IMR-90 (cell line): ENCODE results near the gene ANXA2. TPM values are rescaled to one million over a fixed set of nuclear protein-coding genes. Genes with fewer than 3 reads are reported as not detected.

Experiments
- ATAC-seq: fragments of 200-7000 bp; cut with Tn5 transposase; 2 replicates; pipeline ENCODE4 v1.9.1; 2020; ENCODE audit warnings: low read depth, mild to moderate bottlenecking, moderate library complexity
- BruUV-seq: library from RNA; stranded (reverse); fragments of 400-500 nt; replicated peaks from 2 replicates; lab custom pipeline; 2021; lab: Mats Ljungman, UMichigan
- CTCF ChIA-PET: fragments of 300-600 bp; formaldehyde crosslinking; extraction: SDS; loops from one replicate; lab custom pipeline; 2021; ENCODE audit warnings: antibody characterized with exemption; lab: Yijun Ruan, JAX
- POLR2A ChIA-PET: fragments of 300-600 bp; sonication (Branson Sonifier 250); formaldehyde crosslinking; loops from one replicate; lab custom pipeline; 2022; ENCODE audit warnings: antibody characterized with exemption; ENCODE audit not compliant: unreplicated experiment; lab: Charles Lee
- DNase-seq: peaks from one replicate; pipeline ENCODE4 v3.0.0; 2013
- H2AFZ ChIP-seq: replicated peaks from 2 replicates; pipeline ENCODE3; 2013; ENCODE audit warnings: low read length, mild to moderate bottlenecking; ENCODE audit not compliant: poor library complexity
- H2AK5ac ChIP-seq: 2 replicates; pipeline ENCODE4 v1.6.1; 2013; ENCODE audit warnings: low read depth, low read length, inconsistent platforms
- H2AK9ac ChIP-seq: replicated peaks from 2 replicates; pipeline ENCODE3; 2013; ENCODE audit warnings: mild to moderate bottlenecking, low read depth, low read length, moderate library complexity; ENCODE audit not compliant: poor library complexity
- H2BK120ac ChIP-seq: 2 replicates; pipeline ENCODE4 v1.6.1; 2013; ENCODE audit warnings: low read depth, low read length, inconsistent platforms
- H2BK15ac ChIP-seq: 3 replicates; pipeline ENCODE4 v1.6.1; 2013; ENCODE audit warnings: low read depth, low read length, inconsistent platforms
- H2BK20ac ChIP-seq: 2 replicates; pipeline ENCODE4 v1.6.1; 2013; ENCODE audit warnings: low read depth, mild to moderate bottlenecking, inconsistent platforms, low read length, moderate library complexity
- H2BK5ac ChIP-seq: 2 replicates; pipeline ENCODE4 v1.6.1; 2013; ENCODE audit warnings: mild to moderate bottlenecking, low read depth, low read length, inconsistent platforms; ENCODE audit not compliant: poor library complexity, severe bottlenecking
- H3K14ac ChIP-seq: replicated peaks from 2 replicates; pipeline ENCODE4 v1.6.1; 2013; ENCODE audit warnings: low read depth, low read length, inconsistent platforms
- H3K18ac ChIP-seq: 2 replicates; pipeline ENCODE4 v1.6.1; 2013; ENCODE audit warnings: low read depth, low read length, control low read depth
- H3K23ac ChIP-seq: 2 replicates; pipeline ENCODE4 v1.6.1; 2013; ENCODE audit warnings: low read depth, low read length, inconsistent platforms
- H3K27ac ChIP-seq: 2 replicates; pipeline ENCODE4 v1.5.1; 2013; ENCODE audit warnings: mild to moderate bottlenecking, control low read depth, low read length; ENCODE audit not compliant: insufficient read depth
- H3K27me3 ChIP-seq: 2 replicates; pipeline ENCODE4 v1.6.1; 2013; ENCODE audit warnings: low read length; ENCODE audit not compliant: control insufficient read depth, insufficient read depth
- H3K36me3 ChIP-seq: 2 replicates; pipeline ENCODE4 v1.6.1; 2013; ENCODE audit warnings: low read length, mixed read lengths; ENCODE audit not compliant: control insufficient read depth, insufficient read depth
- H3K4ac ChIP-seq: 2 replicates; pipeline ENCODE4 v1.6.1; 2013; ENCODE audit warnings: low read depth, low read length, inconsistent platforms
- H3K4me1 ChIP-seq: 2 replicates; pipeline ENCODE4 v1.6.1; 2013; ENCODE audit warnings: low read length, mixed read lengths; ENCODE audit not compliant: control insufficient read depth, insufficient read depth
- H3K4me2 ChIP-seq: 2 replicates; pipeline ENCODE4 v1.6.1; 2013; ENCODE audit warnings: low read depth, mild to moderate bottlenecking, control low read depth, low read length, moderate library complexity
- H3K4me3 ChIP-seq: 2 replicates; pipeline ENCODE4 v1.5.1; 2013; ENCODE audit warnings: low read depth, mild to moderate bottlenecking, control low read depth, low read length, moderate library complexity; ENCODE audit not compliant: insufficient read depth
- H3K56ac ChIP-seq: 2 replicates; pipeline ENCODE4 v1.6.1; 2013; ENCODE audit warnings: low read length, inconsistent platforms; ENCODE audit not compliant: insufficient read depth; ENCODE audit errors: extremely low read depth
- H3K79me1 ChIP-seq, 2 experiments: 2 replicates each; pipeline ENCODE4 v1.6.1; 2013; ENCODE audit warnings: low read length in 2 of 2, inconsistent platforms in 1 of 2, low read depth in 1 of 2
- H3K9ac ChIP-seq: 2 replicates; pipeline ENCODE4 v1.6.1; 2013; ENCODE audit warnings: low read depth, low read length, control low read depth
- H3K9me1 ChIP-seq: 2 replicates; pipeline ENCODE4 v1.6.1; 2013; ENCODE audit warnings: low read length, inconsistent platforms; ENCODE audit not compliant: insufficient read depth
- H3K9me3 ChIP-seq: 2 replicates; pipeline ENCODE4 v1.6.1; 2013; ENCODE audit warnings: low read length; ENCODE audit not compliant: control insufficient read depth, insufficient read depth
- H4K20me1 ChIP-seq: 2 replicates; pipeline ENCODE4 v1.6.1; 2013; ENCODE audit warnings: low read length, inconsistent platforms; ENCODE audit not compliant: insufficient read depth
- H4K5ac ChIP-seq: 2 replicates; pipeline ENCODE4 v1.6.1; 2013; ENCODE audit warnings: mild to moderate bottlenecking, low read depth, low read length, control low read depth
- H4K8ac ChIP-seq, 2 experiments: 2 replicates each; pipeline ENCODE4 v1.6.1; 2013; ENCODE audit warnings: low read depth in 2 of 2, low read length in 2 of 2, control low read depth in 1 of 2, inconsistent platforms in 1 of 2
- H4K91ac ChIP-seq: 2 replicates; pipeline ENCODE4 v1.6.1; 2013; ENCODE audit warnings: low read depth, low read length, inconsistent platforms; ENCODE audit not compliant: insufficient read depth
- BHLHE40 ChIP-seq: fragments of 150-350 bp; IDR thresholded peaks from 2 replicates; pipeline ENCODE4 v1.6.1; 2016; ENCODE audit warnings: mild to moderate bottlenecking, low read depth, low read length
- CEBPB ChIP-seq: IDR thresholded peaks from 2 replicates; pipeline ENCODE4 v1.6.1; 2012; ENCODE audit warnings: low read depth, low read length, improper control_type of control experiment
- CHD1 ChIP-seq: IDR thresholded peaks from 2 replicates; pipeline ENCODE4 v1.6.1; 2012; ENCODE audit warnings: low read depth, low read length, improper control_type of control experiment
- FOS ChIP-seq: fragments of 150-350 bp; IDR thresholded peaks from 2 replicates; pipeline ENCODE4 v1.6.1; 2016; ENCODE audit warnings: low read depth, low read length
- MXI1 ChIP-seq: IDR thresholded peaks from 2 replicates; pipeline ENCODE4 v1.6.1; 2012; ENCODE audit warnings: low read depth, mild to moderate bottlenecking, low read length, moderate library complexity, borderline replicate concordance
- NFE2L2 ChIP-seq: fragments of 150-350 bp; IDR thresholded peaks from 2 replicates; pipeline ENCODE4 v1.6.1; 2016; ENCODE audit warnings: low read depth, mild to moderate bottlenecking, low read length
- POLR2A ChIP-seq: IDR thresholded peaks from 2 replicates; pipeline ENCODE4 v1.6.1; 2012; ENCODE audit warnings: mild to moderate bottlenecking, low read depth, low read length
- RCOR1 ChIP-seq: IDR thresholded peaks from 2 replicates; pipeline ENCODE4 v1.6.1; 2012; ENCODE audit warnings: mild to moderate bottlenecking, low read length, improper control_type of control experiment; ENCODE audit not compliant: insufficient replicate concordance
- RFX5 ChIP-seq: IDR thresholded peaks from 2 replicates; pipeline ENCODE4 v1.8.0; 2012; ENCODE audit warnings: low read depth, mild to moderate bottlenecking, low read length, moderate library complexity
- SMC3 ChIP-seq: fragments of 150-350 bp; IDR thresholded peaks from 2 replicates; pipeline ENCODE4 v1.6.1; 2016; ENCODE audit warnings: low read depth, mild to moderate bottlenecking, antibody characterized with exemption, low read length, moderate library complexity
- WGBS, 2 experiments: methylation state at CpG; one replicate each; pipeline versions ENCODE4 v1.1.5 to v1.1.7; 2013; ENCODE audit warnings: missing lambda C conversion rate in 2 of 2; ENCODE audit not compliant: insufficient read length in 1 of 2; ENCODE audit errors: extremely low coverage in 2 of 2; 5-methylcytosine and 5-hydroxymethylcytosine counted together
- dilution Hi-C: fragments of 300-500 bp; cut with HindIII; formaldehyde crosslinking; loops from one replicate; pipeline ENCODE4 v1.14.3; 2018; ENCODE audit warnings: low sequenced_read_pairs; ENCODE audit not compliant: unreplicated experiment
- in situ Hi-C: fragments of 300-500 bp; cut with MboI; formaldehyde crosslinking; loops from 3 replicates; pipeline ENCODE4 v1.14.3; 2019; ENCODE audit warnings: low sequenced_read_pairs, inconsistent platforms, mixed read lengths
- intact Hi-C: fragments of 100-400 bp; cut with micrococcal nuclease; formaldehyde crosslinking; loops from 2 replicates; pipeline ENCODE4 v1.10.0; 2022
- polyA plus RNA-seq, 3 experiments: library from polyadenylated mRNA; depleted of rRNA; stranded (reverse); fragments of >200 nt; gene quantifications; 2 replicates each; pipeline ENCODE4 v1.2.3, GENCODE V29; 2012; ENCODE audit warnings: low replicate concordance in 1 of 3
- total RNA-seq: library from RNA; depleted of rRNA; stranded (reverse); fragments of >200 nt; gene quantifications from 2 replicates; pipeline ENCODE4 v1.2.3, GENCODE V29; 2012
- TF ChIP-seq, protein P1 (sequence below): fragments of 150-350 bp; IDR thresholded peaks from 2 replicates; pipeline ENCODE4 v1.6.1; 2017; ENCODE audit warnings: mild to moderate bottlenecking, antibody characterized with exemption, low read length, low read depth
- TF ChIP-seq, protein P2 (sequence below): fragments of 150-350 bp; IDR thresholded peaks from 2 replicates; pipeline ENCODE4 v1.6.1; 2016; ENCODE audit warnings: low read depth, mild to moderate bottlenecking, low read length, moderate library complexity, borderline replicate concordance
- TF ChIP-seq, protein P3 (sequence below): conservative IDR thresholded peaks from 2 replicates; pipeline ENCODE4 v1.5.1; 2012; ENCODE audit warnings: mild to moderate bottlenecking, low read depth, low read length, improper control_type of control experiment

ANXA2 gene
- total and polyA plus RNA-seq, 2 of the 4 experiments (the other 2 are of a cell fraction): 7,454 to 8,412 TPM

DNA sequence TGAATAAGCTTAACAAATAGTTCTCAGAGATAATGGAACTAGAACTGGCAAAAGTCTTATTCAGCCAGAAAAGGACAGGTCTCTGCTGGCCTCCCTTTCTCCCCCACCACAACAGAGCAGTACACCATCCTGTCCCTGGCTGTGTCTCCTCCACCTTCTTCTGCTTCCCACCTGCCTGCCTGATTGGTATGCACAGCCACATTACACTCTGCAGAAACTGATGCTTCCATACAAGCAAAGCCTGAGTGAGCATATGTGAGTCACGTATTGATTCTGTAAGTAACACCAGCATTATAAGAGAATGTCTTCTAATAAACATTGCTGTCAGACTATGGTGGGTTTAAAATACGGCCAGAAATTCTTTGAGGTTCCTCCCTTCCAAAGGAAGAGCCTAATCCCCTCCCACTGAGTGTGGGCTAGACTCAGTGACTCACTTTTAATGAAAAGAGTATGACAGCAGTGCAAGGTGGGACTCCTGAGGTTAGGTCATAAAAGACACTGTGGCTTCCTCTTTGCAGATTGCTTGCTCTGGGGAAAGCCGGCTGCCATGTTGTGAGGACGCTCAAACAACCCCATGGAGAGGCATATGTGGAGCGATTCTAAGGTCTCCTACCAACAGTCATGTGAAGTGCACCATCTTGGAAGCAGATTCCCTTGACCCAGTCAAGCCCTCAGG is 44.4 kb downstream of the ANXA2 start (continued):
- TF ChIP-seq, protein P1, sequence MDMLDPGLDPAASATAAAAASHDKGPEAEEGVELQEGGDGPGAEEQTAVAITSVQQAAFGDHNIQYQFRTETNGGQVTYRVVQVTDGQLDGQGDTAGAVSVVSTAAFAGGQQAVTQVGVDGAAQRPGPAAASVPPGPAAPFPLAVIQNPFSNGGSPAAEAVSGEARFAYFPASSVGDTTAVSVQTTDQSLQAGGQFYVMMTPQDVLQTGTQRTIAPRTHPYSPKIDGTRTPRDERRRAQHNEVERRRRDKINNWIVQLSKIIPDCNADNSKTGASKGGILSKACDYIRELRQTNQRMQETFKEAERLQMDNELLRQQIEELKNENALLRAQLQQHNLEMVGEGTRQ: no peak
- TF ChIP-seq POLR2A (no peak), RFX5 (no peak), MXI1 (no peak)

DNA sequence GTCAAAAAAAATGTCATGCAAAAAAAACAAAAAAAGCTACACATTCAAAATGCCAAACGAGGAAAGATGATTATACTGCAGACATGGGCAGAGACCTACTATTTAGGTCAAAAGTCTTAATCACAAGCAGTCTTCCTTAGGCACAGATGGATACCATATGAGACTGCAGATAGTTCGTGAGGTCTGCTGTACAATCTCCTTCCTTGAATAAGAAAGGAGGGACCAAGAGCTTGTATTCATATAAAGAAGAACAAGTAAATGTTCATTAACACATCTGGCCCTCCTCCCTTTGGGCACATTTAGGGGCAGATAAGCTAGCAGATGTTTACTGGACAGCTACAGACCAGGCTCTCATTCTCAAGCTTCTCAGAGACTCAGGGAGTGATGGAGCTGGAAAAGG is 45.3 kb downstream of the ANXA2 start:
- Histone ChIP-seq H3K4me1 (peaks cover 5% of the 10 kb centered on the region), H2AK5ac (no peak overlapping the region), H4K8ac (no peak overlapping the region), H3K14ac (no peak overlapping the region; the same call in 1 of the 2 replicates), H2BK120ac (no peak overlapping the region), H3K79me1 (peaks cover 70 to 80% of the 10 kb centered on the region in 2 experiments), H3K23ac (peak overlapping the region; percentile 23; the same call in 1 of the 2 replicates), H3K56ac (no peak overlapping the region; the same call in 1 of the 2 replicates), H2BK15ac (no peak overlapping the region), H3K27me3 (no peaks in the 10 kb centered on the region), H4K91ac (no peak overlapping the region), H2AK9ac (no peak overlapping the region), H3K9ac (no peak overlapping the region), H2AFZ (no peak overlapping the region), H3K4ac (no peak overlapping the region), H3K18ac (no peak overlapping the region), H3K4me2 (no peak overlapping the region), H4K20me1 (peaks cover 87% of the 10 kb centered on the region), H3K36me3 (peaks cover 82% of the 10 kb centered on the region), H3K4me3 (no peak overlapping the region), H3K9me3 (peaks cover 3% of the 10 kb centered on the region; the same call in 1 of the 2 replicates), H2BK20ac (no peak overlapping the region), H2BK5ac (no peak overlapping the region), H4K5ac (no peak overlapping the region), H3K9me1 (peaks cover 3% of the 10 kb centered on the region; the same call in 1 of the 2 replicates), H3K27ac (no peak overlapping the region)
- in situ Hi-C loops (no loop called here), dilution Hi-C loops (no loop called here), intact Hi-C loops (no loop called here)
- no TSS peak for BruUV-seq
- no peak for ATAC-seq
- CTCF ChIA-PET: interaction anchor here (1.4 kb wide), 1 partner anchor 9 kb away, joined by 5 read pairs; no protein-coding TSS in a partner anchor
- WGBS, 2 experiments: no CpG with 5 or more reads among the region's 2 CpGs
- POLR2A ChIA-PET: interaction anchor here (0.7 kb wide), 1 partner anchor 194 kb away, joined by 3 read pairs; no protein-coding TSS in a partner anchor
- no peak for DNase-seq
- no peak for TF ChIP-seq RCOR1
- no peak for TF ChIP-seq SMC3
- no peak for TF ChIP-seq POLR2A
- no peak for TF ChIP-seq BHLHE40
- no peak for TF ChIP-seq NFE2L2
- TF ChIP-seq, protein P2, sequence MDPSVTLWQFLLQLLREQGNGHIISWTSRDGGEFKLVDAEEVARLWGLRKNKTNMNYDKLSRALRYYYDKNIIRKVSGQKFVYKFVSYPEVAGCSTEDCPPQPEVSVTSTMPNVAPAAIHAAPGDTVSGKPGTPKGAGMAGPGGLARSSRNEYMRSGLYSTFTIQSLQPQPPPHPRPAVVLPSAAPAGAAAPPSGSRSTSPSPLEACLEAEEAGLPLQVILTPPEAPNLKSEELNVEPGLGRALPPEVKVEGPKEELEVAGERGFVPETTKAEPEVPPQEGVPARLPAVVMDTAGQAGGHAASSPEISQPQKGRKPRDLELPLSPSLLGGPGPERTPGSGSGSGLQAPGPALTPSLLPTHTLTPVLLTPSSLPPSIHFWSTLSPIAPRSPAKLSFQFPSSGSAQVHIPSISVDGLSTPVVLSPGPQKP: no peak
- TF ChIP-seq CHD1: no peak
- no peak for TF ChIP-seq MXI1
- TF ChIP-seq FOS: no peak
- TF ChIP-seq CEBPB: no peak
- TF ChIP-seq, protein P3, sequence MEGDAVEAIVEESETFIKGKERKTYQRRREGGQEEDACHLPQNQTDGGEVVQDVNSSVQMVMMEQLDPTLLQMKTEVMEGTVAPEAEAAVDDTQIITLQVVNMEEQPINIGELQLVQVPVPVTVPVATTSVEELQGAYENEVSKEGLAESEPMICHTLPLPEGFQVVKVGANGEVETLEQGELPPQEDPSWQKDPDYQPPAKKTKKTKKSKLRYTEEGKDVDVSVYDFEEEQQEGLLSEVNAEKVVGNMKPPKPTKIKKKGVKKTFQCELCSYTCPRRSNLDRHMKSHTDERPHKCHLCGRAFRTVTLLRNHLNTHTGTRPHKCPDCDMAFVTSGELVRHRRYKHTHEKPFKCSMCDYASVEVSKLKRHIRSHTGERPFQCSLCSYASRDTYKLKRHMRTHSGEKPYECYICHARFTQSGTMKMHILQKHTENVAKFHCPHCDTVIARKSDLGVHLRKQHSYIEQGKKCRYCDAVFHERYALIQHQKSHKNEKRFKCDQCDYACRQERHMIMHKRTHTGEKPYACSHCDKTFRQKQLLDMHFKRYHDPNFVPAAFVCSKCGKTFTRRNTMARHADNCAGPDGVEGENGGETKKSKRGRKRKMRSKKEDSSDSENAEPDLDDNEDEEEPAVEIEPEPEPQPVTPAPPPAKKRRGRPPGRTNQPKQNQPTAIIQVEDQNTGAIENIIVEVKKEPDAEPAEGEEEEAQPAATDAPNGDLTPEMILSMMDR: no peak
